Hematopoietic multipotent progenitor cell treated with erythropoietin and hydrocortisone succinate and interleukin-3 and kit ligand, for 6 days (in vitro differentiated cells): ENCODE data around the gene SLC22A5.
"Not testable (repeated sequence)": the region's sequence is repeated elsewhere in the genome, so short reads cannot be mapped to it uniquely, and the experiment has no call there.

Source experiments
- DNase-seq: peaks from one replicate; pipeline ENCODE4 v3.0.0-alpha.2; 2015

The SLC22A5 gene

DNA sequence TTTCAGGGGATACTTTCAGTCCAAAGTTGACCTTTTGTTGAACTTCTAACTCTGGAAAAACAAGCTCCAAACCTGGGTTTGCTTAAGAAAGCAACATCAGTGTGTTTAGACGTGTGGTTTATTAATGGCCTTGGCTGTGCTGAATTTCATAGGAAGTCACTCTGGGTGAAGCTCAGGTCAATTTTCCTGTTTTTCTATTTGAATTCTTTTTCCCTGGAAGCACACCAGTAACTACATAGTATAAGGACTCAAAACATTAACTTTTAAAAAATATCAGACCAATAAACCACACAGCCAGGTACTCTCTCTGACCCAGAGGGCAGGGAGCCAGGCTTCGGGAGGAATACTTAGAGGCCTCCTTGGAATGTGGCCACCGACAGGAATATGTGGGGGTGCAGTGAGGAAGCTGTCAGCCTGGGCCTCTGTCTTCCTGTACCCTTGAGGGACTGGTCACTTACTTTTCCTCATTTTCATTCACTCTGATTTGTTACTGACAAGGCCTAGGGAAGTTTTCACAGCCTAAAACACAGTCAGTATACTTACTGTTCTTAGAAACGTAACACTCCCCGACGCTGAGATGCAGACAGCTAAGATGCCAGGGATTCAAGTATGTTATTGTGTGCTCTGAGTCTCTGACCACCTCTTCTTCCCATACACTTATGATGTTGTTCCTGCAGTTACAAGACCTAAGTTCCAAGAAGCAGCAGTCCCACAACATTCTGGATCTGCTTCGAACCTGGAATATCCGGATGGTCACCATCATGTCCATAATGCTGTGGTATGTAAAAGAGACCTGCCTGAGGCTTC, 18.9 kb downstream of the SLC22A5 start:
- no peak for DNase-seq

DNA sequence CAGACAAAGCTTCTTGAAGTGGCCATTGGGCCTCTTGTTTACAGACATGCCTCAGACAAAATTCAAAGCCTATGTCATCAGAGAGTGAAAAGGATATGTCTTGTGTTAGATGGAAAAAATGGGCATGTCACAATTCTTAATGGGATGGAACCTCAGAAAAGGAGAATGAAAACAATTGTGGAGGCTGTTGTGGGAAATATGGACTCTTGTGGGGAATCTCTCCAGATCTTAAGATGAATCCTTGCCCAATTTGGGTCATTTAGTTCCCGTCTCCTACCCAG, 19.5 kb downstream of the SLC22A5 start:
- no peak for DNase-seq

DNA sequence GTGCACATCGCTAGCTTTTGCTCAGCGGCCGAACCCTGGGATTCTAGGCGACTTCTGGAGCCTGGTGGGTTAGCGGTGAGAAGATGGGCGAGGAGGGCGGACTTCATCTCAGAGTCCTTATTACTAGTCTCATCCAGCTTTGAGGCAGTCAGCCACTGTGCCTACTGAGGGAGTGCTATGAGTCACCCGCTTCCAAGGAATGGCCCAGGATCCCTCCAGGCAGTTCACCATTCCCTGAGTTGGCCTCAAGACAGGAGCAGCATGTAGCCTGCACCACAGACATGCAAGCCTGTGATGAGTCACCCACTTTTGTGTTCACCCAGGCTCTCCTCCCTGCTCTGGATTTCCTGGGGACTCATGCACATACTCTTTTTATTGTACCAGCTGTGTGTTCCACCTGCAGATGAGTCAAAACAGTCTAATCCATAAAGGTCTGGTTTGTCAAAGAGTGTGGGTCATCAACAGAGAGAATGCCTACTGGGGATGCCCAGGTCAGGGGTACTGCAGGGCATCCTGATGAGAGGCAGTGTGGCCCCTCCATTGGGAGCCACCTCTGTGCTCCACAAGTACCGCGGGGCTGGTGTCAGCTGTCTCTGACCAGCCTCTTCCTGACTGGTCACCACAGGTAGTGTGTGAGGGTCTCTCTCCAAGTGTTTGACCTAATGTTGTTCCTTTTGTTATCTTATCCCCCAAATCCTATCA, 20.2 kb downstream of the SLC22A5 start:
- no peak for DNase-seq

DNA sequence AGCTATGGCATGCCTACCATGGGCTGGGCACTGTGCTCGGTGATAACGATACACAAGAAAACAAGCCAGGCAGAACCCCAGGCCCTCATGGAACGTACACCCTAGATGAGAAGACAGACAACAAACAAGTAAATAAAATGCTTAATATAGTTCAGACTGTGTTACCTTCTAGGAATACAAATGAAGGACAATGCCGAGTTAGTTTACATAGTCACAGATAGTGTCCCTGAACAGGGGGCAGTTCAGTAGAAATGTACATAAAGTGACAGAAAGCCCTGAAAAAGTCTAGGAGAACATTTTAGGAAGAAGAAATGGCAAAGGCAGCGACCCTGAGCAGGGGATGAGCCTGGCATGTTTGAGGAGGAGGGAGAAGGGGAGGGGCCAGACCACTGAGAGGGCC, 21.7 kb downstream of the SLC22A5 start:
- DNase-seq, result no peak

DNA sequence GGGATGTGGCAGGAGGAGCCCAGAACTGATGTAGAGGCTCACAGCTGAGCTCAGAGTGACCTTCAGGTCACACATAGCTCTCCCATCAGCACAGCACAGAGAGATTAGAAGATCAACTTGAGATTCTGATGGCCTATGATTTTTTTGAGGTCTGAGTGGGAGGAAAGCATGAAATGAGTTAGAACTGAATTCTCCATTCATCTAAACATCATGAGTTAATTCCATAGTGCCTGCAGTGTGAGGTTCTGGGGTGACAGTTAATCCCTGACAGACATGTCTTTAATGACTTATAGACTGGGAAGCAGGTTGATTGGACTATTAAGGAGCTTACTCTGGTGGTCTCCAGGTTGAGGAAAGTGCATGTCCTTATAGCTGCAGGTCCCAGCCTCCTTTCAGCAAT, 22.4 kb downstream of the SLC22A5 start:
- DNase-seq, result no peak

DNA sequence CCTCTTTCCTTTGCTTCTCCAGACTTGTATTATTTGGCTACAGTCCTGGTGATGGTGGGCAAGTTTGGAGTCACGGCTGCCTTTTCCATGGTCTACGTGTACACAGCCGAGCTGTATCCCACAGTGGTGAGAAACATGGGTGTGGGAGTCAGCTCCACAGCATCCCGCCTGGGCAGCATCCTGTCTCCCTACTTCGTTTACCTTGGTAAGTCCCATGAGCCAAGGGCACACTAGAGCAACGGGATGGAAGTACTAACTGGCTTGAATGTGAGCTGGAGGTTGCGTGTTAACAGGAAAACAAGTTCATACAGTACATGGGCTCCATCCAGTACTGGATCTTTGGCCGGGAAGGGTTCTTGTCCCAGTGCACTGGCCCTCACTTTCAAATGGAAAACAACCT, 22.9 kb downstream of the SLC22A5 start:
- DNase-seq, result no peak

DNA sequence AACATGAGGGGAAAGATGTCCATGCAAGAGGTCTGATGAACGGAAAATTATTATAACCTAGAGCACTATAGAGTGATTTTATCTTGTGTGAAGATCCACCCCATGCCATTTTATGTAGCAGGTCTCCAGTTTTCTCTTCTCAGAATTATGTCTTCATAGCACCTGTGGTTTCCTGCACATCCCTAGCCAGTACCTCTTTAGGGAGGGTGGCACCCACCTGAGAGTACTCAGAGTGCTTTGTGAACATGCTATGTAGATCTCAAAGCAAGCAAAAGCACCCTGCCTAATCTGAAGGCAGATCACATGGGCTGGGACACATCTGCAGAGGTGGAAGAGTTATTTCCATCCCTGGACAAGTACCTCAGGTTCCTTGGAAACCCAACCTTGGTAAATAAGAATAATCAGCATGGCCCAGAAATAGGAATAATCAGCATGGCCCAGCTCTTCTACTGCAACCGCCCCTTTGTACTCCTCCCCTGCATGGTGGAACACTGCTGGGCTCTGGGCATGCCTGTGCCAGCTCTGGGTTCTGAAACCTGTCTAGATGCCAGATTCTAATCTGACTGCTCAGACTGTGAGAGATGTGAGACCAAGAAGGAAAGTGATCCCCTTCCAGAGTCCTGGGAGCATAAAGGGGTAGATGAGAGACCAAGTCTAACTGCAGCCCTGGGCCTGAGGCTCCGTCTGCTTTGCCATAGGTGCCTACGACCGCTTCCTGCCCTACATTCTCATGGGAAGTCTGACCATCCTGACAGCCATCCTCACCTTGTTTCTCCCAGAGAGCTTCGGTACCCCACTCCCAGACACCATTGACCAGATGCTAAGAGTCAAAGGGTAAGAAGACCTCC, 23.7 kb downstream of the SLC22A5 start:
- no peak for DNase-seq

DNA sequence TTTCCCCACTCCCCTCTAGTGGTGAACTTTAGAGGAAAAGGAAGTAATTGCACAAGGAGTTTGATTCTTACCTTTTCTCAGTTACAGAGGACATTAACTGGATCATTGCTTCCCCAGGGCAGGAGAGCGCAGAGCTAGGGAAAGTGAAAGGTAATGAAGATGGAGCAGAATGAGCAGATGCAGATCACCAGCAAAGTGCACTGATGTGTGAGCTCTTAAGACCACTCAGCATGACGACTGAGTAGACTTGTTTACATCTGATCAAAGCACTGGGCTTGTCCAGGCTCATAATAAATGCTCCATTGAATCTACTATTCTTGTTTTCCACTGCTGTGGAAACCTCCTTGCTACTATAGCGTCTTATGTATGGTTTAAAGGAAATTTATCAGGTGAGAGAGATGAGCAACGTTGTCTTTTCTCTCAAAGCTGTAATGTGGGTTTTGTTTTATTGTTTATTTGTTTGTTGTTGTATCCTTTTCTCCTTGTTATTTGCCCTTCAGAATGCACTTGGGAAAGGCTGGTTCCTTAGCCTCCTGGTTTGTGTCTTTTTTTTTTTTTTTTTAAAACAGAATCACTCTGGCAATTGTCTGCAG, 25.3 kb downstream of the SLC22A5 start:
- DNase-seq, result no peak

DNA sequence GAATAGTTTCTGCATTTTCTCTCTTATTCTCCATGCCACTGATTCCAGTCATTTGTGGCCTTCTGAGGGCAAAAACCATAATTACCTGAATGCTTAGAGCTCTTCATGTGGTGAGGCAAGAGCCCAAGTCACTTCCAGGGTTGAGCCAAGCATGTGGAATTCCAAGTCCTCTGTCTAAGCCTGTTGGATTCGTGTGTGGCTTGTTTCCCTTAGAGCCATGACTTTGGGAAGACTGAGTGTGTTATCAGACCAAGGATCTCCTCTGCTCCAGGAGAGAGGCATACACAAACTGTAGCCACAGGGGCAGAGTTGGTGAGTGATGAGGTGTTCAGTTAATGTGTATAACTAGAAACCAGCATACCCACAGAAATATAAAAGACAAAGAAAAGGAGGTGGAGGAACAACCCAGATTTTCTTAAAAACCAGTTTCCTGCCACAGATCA, 27.1 kb downstream of the SLC22A5 start:
- DNase-seq, result no peak

DNA sequence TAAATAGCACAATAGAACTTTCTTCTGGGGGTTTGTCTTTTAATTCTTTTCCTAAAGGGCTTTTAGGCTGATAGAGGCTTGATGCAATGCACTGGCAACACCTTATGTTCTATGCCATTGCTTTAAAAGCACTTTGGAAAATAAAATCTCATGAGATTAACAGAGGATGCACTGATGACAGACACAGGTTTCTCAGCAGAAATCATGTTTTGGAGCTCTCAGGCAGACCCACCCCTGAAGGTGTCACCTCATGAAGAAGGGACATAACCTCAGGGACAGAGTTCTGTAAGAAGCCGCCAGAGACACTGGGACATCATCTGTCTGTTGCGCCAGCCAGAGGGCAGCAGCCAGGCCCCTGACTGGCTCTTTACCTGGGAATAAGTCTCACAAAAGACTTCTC, 27.7 kb downstream of the SLC22A5 start:
- DNase-seq, result no peak

DNA sequence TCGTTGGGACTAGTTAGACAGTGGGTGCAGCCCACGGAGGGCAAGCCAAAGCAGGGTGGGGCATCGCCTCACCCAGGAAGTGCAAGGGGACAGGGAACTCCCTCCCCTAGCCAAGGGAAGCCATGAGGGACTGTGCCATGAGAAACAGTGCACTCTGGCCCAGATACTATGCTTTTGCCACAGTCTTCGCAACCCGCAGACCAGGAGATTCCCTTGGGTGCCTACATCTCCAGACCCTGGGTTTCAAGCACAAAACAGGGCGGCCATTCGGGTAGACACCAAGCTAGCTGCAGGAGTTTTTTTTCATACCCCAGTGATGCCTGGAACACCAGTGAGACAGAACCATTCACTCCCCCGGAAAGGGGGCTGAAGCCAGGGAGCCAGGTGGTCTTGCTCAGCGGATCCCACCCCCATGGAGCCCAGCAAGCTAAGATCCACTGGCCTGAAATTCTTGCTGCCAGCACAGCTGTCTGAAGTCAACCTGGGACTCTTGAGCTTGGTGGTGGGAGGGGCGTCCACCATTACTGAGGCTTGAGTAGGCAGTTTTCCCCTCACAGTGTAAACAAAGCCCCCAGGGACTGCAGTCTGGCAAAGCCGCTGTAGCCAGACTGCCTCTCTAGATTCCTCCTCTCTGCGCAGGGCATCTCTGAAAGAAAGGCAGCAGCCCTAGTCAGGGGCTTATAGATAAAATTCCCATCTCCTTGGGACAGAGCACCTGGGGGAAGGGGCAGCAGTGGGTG, 28.6 kb downstream of the SLC22A5 start:
- not testable (repeated sequence) for DNase-seq

DNA sequence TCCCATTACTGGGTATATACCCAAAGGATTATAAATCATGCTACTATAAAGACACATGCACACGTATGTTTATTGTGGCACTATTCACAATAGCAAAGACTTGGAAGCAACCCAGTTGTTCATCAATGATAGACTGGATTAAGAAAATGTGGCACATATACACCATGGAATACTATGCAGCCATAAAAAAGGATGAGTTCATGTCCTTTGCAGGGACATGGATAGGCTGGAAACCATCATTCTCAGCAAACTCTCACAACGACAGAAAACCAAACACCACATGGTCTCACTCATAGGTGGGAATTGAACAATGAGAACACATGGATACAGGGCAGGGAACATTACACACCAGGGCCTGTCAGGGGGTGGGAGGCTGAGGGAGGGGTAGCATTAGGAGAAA, 34.5 kb downstream of the SLC22A5 start:
- not testable (repeated sequence) for DNase-seq

DNA sequence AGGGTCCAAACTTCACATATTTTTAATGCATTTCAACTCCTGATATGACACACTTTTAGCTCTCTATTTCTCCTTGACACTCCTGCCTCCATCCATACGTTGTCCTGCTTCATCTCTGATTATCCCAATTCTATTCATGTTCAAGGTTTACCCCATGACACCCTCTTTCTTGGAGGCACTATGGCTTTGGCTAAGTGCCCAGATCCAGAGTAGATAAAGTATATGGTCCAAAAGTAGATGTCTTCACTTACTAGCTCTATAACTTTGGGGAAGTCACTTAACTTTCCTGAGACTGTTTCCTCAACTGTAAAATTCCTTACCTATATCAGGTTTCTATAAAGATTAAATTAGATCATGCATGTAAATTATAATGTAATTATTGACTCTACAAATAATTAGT, 36.1 kb downstream of the SLC22A5 start:
- DNase-seq, result no peak

DNA sequence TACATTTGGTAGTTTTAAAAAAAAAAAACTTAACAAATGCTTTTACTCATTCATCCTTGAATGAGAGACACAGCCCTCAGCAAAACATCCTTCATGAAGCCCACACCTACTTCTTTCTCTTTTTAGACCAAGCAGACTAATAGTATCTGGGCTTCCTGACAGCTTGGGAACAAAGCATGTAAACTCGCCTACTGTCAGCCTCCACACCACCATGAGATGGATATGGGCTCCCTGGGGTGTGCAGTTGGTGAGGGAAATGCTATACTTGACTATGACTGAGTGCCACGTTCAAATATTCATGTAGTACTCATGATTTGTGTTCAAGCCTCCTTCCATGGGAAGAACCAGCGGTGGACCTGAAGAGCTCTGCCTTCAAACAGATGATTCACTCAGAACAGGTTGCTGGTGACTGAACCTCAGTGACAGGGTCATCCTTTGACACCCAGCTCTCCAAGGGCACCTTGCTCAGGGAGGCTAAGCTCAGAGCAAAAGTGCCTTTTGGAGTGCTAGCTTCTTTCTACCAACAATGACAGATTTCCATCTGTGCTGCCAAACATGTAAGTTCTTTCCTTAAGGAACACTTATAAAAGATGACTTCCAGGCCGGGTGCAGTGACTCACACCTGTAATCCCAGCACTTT, 36.8 kb downstream of the SLC22A5 start:
- no peak for DNase-seq

DNA sequence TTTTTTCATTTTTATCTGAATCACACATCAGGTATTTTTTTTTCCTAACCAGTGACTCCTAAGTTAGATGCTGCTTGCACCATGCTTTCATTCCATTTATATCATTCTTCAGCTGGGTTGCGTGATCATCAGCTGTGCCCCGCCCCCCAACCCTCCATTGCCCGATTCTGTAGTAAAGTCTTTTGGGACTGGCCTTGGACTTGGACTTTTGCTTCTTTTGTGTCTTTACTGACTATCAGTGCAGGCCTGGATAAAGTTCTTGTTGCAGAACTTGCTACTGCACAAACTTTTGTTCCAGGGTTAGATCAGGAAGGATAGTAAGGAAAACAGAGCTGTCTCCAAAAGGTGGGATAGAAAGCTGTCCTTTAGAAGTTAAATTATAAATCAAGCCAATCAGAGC, 38.5 kb downstream of the SLC22A5 start:
- no peak for DNase-seq

DNA sequence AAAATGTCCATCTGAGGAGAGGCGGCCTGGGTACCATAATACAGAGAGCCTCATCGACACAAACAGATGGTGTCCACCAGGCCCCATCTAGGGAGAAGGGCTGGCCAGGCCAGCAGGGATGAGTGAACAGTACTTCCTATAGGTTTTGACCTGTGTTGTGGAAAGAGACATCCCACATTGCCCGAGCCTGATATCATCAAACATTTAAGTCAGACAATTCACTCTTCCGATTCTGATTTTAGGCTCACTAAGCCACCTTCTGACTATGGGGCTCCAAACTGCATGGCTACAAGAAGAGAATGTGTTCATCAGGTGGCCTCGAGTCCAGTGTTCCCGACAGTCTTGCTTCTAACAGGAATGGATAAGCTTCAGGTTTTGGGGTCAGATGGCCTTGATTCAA, 38.9 kb downstream of the SLC22A5 start:
- DNase-seq, result no peak

DNA sequence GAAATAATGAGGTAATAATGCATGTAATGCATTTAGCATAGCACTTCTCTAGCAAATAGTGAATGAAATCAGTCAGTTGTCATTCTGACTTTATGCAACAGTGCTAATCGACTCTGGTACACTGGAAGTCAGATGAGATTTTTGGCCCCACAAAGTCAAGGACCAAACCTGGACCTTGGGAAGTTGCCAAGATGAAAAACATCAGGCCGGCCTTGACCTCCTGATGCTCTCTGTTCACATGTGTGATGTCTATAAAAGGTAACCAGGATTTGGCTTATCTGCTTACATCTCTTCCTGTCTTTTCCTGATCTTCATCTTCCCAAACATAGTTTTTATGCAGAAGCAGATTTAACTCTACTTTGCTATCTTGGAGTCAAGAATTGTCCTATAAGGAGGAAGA, 39.5 kb downstream of the SLC22A5 start:
- DNase-seq, result no peak

DNA sequence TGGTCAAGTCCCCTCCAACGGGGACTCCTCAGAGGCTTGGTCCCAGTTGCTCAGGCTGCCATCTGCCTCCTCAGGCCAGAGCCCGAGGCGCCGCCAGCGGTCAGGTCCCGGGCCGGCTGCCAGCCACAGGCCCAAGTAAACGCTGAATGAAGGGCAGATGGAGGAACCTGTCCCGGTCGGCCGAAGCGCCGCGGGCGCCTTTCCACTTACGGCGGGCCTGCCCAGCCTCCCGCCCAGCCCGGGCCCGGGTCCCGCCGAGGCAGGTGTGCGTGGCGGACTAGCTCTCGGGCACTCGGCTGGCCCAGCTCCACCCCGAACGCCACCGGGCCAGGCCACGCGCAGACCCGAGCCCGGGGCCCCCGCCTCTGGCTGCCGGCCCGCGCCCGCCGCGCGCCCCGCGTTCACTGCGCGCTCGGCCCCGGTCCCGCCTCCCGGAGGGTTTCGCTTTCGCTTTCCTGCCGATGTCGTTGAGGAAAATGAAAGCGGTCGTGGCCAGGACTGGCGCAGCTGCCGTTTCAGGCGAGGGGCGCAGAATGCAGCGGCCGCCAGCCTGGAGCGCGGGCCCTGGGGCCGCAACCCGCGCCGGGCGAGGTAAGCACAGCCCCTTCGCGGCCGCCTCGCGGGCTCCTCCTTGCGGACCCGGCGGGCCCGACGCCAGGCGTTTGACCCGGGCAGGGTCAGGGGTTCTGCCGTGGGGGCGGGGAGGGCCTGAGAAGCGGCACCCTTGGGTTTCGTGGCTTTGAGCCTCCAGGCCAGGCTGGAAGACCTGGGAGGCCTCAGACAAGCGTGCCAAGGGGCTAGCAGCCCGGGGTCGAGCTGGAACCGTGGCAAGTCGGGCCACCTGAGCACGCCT, 41.2 kb downstream of the SLC22A5 start:
- peak; percentile 91 for DNase-seq

DNA sequence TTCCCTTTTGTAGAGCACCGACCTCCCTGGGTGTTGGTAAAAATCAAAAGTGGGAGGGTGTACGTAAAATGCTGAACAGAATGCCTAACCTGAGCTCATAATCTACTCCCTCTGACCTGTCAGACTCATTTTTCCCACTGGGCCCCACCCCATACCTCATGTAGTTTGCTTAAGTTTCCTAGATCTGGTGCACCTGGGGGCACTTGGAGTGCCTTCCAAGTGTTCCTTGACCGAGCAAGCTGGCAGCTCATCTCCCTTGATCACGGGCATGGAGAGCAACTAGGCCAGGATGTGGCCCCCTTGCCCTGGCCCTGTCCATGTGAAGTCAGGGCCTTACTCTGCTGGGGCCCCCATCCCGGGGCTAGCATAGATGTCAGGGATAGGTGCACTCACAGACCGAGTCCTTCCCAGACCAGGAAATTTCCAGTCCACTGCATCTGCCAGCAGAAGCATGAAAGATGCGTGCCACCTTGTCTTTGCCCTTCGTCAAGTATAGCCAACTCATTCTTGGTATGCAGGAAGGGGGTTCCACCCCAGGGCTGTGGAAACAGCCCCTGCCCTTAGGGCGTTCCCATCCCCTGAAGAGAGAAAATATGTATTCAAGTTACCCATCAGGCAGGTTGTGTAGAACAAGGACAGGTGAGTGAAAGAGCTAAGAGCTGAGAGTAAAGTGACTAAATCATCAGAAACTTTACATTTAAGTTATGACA, 41.9 kb downstream of the SLC22A5 start:
- peak; percentile 43 for DNase-seq

DNA sequence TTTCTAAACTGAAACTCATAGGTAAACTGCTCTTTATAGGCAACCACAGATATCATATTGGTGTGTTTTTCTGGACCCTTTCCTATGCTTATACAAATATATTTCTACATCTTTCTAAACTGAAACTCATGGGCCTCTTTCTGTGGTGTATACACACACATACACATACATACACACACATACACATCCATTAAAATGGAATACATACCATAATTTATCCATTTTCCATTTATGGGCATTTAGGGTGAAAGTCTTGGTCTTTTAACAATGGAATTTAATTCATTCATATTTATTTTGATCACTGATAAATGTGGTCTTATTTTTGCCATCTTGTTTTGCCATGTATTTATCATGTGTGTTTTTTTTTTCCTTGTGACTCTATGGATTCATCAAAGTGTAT, 44.1 kb downstream of the SLC22A5 start:
- DNase-seq, result no peak
